ENCODE results near the gene VAV3. TPM values are rescaled to one million over a fixed set of nuclear protein-coding genes. Genes with fewer than 3 reads are reported as not detected.

Gene VAV3
- total RNA-seq, 2 experiments from 2014 or later, result 5.5 to 5.6 TPM

DNA sequence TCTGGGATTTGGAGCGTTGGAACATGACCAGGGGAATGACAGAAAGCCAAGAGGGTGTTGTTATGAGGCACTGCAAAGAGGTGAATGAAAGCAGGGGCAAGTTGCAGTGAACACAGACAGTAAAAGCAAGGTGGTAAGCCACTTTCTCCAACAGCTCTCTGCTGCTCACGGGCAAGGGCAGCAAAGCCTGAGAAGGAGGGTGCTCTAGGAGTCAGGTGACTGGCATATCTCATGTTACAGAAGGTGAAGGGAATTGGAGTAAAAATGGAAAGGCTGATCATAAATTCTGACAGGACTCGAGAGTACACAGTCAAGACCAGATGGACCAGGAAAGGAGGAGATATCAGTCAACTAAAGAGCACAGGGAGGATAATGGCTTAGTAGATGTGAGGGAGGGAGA lies 14.5 kb downstream of the VAV3 start:
- Histone ChIP-seq H3K36me3 (ENCODE audit: insufficient read depth, low read length) (no peaks in the 10 kb centered on the region), H3K27me3 (ENCODE audit: control insufficient read depth in 1 of 2, insufficient read depth in 2 of 2, low read length in 2 of 2) (no peaks in the 10 kb centered on the region), H3K27ac (ENCODE audit: low read depth in 1 of 2, low read length in 2 of 2) (no peak overlapping the region), H3K4me3 (ENCODE audit: low read length) (no peak overlapping the region), H3K9me3 (ENCODE audit: control insufficient read depth in 1 of 2, insufficient read depth in 1 of 2, low read length in 2 of 2) (no peaks in the 10 kb centered on the region), H3K4me1 (ENCODE audit: insufficient read depth, low read length) (no peaks in the 10 kb centered on the region)
- Mint-ChIP-seq H3K9me3 (no peaks in the 10 kb centered on the region), H3K27me3 (no peaks in the 10 kb centered on the region), H3K4me3 (no peak overlapping the region), H3K27ac (no peak overlapping the region), H3K4me1 (ENCODE audit: low read depth) (peaks cover 30% of the 10 kb centered on the region), H3K36me3 (ENCODE audit: low read depth) (no peaks in the 10 kb centered on the region)
- ATAC-seq (ENCODE audit: poor library complexity) (no peak), DNase-seq (no peak)
- ChIA-PET CTCF (no interaction called here), POLR2A (no interaction called here)
- intact Hi-C loops (cut with DNase I, micrococcal nuclease), result no loop called here
- TF ChIP-seq, protein P1, sequence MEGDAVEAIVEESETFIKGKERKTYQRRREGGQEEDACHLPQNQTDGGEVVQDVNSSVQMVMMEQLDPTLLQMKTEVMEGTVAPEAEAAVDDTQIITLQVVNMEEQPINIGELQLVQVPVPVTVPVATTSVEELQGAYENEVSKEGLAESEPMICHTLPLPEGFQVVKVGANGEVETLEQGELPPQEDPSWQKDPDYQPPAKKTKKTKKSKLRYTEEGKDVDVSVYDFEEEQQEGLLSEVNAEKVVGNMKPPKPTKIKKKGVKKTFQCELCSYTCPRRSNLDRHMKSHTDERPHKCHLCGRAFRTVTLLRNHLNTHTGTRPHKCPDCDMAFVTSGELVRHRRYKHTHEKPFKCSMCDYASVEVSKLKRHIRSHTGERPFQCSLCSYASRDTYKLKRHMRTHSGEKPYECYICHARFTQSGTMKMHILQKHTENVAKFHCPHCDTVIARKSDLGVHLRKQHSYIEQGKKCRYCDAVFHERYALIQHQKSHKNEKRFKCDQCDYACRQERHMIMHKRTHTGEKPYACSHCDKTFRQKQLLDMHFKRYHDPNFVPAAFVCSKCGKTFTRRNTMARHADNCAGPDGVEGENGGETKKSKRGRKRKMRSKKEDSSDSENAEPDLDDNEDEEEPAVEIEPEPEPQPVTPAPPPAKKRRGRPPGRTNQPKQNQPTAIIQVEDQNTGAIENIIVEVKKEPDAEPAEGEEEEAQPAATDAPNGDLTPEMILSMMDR (IDR thresholded peaks at IDR 0.05), result no peak

DNA sequence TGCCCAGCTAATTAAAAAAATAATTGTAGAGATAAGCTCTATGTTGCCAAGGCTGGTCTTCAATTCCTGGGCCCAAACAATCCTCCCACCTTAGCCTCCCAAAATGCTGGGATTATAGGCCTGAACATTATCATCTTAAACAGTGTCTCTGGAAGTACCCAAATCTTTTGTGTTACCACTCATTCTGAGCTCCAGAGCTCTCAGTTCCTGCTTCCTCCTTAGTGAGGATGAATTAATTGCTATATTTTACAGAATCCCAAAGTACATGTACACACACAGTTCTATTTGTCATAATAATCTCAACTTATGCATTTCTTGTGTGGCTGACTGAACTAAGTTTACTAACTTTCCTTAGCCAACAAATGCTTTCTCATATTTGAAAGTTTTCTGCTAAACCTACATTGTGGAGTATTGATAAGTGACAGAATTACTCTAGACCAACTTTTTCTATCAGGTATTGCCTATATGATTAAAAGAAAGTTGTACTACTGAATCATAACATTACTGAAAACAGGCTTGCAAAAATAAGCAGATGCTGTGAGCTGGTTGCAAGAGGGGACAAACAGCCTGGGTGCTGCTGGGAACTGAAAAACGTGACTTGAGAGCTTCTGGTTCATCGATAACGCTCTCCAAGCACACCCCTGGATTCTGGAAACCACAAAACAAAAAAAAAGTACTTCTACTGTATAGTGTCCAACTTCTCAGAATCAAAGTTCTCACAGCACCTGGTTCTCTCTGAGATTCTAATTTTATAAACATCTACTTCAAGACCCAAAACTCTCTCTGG lies 15.3 kb downstream of the VAV3 start:
- Mint-ChIP-seq H3K9me3 (no peaks in the 10 kb centered on the region), H3K27ac (no peak overlapping the region), H3K4me3 (no peak overlapping the region), H3K27me3 (no peaks in the 10 kb centered on the region), H3K36me3 (ENCODE audit: low read depth) (no peaks in the 10 kb centered on the region), H3K4me1 (ENCODE audit: low read depth) (peaks cover 30% of the 10 kb centered on the region)
- DNase-seq (no peak), ATAC-seq (ENCODE audit: poor library complexity) (no peak)
- H3K27ac ChIP-seq (ENCODE audit: low read depth in 1 of 2, low read length in 2 of 2), result no peak overlapping the region
- H3K4me3 ChIP-seq (ENCODE audit: low read length), result no peak overlapping the region
- no peaks in the 10 kb centered on the region for H3K9me3 ChIP-seq (ENCODE audit: control insufficient read depth in 1 of 2, insufficient read depth in 1 of 2, low read length in 2 of 2)
- no peaks in the 10 kb centered on the region for H3K4me1 ChIP-seq (ENCODE audit: insufficient read depth, low read length)
- TF ChIP-seq, protein P1 (IDR thresholded peaks at IDR 0.05), result no peak
- H3K36me3 ChIP-seq (ENCODE audit: insufficient read depth, low read length), result no peaks in the 10 kb centered on the region
- ChIA-PET CTCF (no interaction called here), POLR2A (no interaction called here)
- intact Hi-C loops (cut with DNase I, micrococcal nuclease), result no loop called here
- H3K27me3 ChIP-seq (ENCODE audit: control insufficient read depth in 1 of 2, insufficient read depth in 2 of 2, low read length in 2 of 2), result no peaks in the 10 kb centered on the region

DNA sequence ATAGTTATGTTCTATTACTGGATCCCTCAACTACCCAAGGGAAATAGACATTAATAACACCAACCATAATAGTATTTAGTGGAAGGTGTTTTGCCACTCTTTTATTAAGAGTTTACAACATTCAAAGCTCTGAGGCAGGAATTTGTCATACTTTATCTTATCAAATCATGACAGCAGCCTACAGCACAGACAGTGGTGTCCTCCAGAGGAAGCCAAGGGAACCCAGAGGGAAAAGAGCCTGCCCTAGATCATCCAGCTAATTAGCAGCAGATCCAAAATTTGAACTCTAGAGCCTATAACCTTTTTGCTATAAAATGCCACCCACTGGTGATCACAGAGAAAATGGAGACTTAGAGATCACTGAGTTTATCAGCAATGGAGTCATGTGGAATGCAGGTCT lies 18.2 kb downstream of the VAV3 start:
- H3K27me3 ChIP-seq (ENCODE audit: control insufficient read depth in 1 of 2, insufficient read depth in 2 of 2, low read length in 2 of 2), result no peaks in the 10 kb centered on the region
- Mint-ChIP-seq H3K27me3 (no peaks in the 10 kb centered on the region), H3K36me3 (ENCODE audit: low read depth) (no peaks in the 10 kb centered on the region), H3K4me1 (ENCODE audit: low read depth) (peaks cover 36% of the 10 kb centered on the region), H3K27ac (no peak overlapping the region), H3K4me3 (no peak overlapping the region), H3K9me3 (no peaks in the 10 kb centered on the region)
- TF ChIP-seq, protein P1 (IDR thresholded peaks at IDR 0.05), result no peak
- CTCF ChIA-PET, result no interaction called here
- no peaks in the 10 kb centered on the region for H3K4me1 ChIP-seq (ENCODE audit: insufficient read depth, low read length)
- no peak overlapping the region for H3K4me3 ChIP-seq (ENCODE audit: low read length)
- ATAC-seq (ENCODE audit: poor library complexity) (no peak), DNase-seq (no peak)
- H3K36me3 ChIP-seq (ENCODE audit: insufficient read depth, low read length), result no peaks in the 10 kb centered on the region
- H3K27ac ChIP-seq (ENCODE audit: low read depth in 1 of 2, low read length in 2 of 2), result no peak overlapping the region
- H3K9me3 ChIP-seq (ENCODE audit: control insufficient read depth in 1 of 2, insufficient read depth in 1 of 2, low read length in 2 of 2), result no peaks in the 10 kb centered on the region
- POLR2A ChIA-PET, result no interaction called here
- intact Hi-C loops (cut with DNase I, micrococcal nuclease), result no loop called here

Measured in CD4-positive, alpha-beta T cell (primary cell).